GM12872 (cell line): ENCODE measurements around the gene AUTS2.

Experiments used
- TF ChIP-seq, protein P1 (sequence below): IDR thresholded peaks from 3 replicates; pipeline ENCODE4 v1.5.1; 2011; ENCODE audit warnings: low read depth, mild to moderate bottlenecking, low read length, moderate library complexity; ENCODE audit not compliant: insufficient read depth

Gene AUTS2

DNA sequence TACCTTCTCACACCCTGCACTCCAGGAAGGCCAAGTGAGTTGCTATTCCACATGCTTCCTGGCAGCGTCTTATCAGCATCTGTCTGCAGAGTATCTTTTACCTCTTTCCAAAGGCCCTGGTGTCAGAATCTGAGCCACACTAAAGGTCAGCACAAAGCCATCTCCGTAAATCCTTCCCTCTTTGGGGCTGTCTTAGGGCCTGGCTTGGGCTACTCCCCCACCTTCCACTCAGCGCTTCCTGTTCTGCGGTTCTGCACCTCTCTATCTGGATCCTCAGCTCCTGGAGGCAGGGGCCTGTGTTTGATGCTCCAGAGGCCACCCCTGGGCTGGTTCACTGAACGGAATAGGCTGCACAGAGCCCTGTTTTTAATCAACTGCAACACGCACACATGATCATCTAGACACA is 1198.8 kb downstream of the AUTS2 start:
- TF ChIP-seq, protein P1, sequence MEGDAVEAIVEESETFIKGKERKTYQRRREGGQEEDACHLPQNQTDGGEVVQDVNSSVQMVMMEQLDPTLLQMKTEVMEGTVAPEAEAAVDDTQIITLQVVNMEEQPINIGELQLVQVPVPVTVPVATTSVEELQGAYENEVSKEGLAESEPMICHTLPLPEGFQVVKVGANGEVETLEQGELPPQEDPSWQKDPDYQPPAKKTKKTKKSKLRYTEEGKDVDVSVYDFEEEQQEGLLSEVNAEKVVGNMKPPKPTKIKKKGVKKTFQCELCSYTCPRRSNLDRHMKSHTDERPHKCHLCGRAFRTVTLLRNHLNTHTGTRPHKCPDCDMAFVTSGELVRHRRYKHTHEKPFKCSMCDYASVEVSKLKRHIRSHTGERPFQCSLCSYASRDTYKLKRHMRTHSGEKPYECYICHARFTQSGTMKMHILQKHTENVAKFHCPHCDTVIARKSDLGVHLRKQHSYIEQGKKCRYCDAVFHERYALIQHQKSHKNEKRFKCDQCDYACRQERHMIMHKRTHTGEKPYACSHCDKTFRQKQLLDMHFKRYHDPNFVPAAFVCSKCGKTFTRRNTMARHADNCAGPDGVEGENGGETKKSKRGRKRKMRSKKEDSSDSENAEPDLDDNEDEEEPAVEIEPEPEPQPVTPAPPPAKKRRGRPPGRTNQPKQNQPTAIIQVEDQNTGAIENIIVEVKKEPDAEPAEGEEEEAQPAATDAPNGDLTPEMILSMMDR, result no peak

DNA sequence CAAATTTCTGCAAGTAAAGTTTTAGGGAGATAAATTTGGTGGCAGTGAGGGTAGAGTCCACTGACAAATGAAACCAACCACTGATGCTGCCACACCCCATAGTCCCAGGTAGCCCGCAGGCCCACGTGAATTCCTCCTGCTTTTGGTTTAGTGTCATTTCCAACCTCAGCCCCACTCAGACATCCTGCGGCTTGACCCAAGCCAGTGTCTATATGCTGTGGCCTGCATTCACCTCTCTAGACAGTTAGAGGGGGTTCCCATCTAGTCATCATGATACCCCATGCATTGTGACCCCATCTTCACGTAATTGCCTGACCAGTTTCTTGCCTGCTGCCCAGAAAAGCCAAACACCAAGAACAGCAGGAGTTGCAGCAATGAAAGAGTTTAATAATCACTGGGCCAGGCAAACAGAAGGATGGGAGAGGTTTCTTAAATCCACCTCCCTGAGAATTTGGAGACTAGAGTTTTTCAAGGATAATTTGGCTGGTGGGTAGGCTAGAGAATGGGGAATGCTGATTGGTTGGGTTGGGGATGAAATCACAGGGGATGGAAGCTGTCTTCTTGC is 1201.6 kb downstream of the AUTS2 start:
- TF ChIP-seq, protein P1, result no peak

- TF ChIP-seq, protein P1, result no peak
Observed at GRCh38 chr7:70805360-70805759, 1207.1 kb downstream of the AUTS2 start.

- TF ChIP-seq, protein P1, result no peak
Observed at GRCh38 chr7:70807650-70808049, 1209.4 kb downstream of the AUTS2 start.

GRCh38 chr7:70808876-70809275 is 1210.6 kb downstream of the AUTS2 start:
- TF ChIP-seq, protein P1, result no peak

DNA sequence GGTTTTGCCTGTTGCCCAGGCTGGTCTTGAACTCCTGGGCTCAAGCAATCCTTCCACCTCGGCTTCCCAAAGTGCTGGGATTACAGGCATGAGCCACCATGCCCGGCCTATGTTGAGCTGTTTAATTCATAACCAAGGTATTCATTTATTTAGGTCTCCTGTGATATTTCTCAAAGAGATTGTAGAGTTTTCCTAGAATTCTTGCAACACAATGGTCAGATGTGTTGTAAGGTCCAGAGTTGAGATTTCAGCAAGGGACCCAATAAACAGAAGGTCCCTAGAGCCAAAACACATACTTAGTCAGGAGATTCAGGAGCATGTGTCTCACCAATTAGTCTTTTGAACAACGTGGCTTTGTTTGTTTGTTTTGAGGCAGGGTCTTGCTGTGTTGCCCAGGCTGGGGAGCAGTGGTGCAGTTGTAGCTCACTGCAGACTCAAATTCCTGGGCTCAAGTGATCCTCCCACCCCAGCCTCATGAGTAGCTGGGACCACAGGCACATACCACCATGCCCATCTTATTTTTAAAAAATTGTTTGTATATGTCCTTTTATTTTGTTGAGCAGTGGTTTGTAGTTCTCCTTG is 1212.4 kb downstream of the AUTS2 start:
- TF ChIP-seq, protein P1, result no peak

- TF ChIP-seq, protein P1, result no peak
Observed at GRCh38 chr7:70812511-70812910, 1214.2 kb downstream of the AUTS2 start.
